Measurements from ENCODE around the gene OR2A7. TPM values are rescaled to one million over a fixed set of nuclear protein-coding genes. Genes with fewer than 3 reads are reported as not detected.
"Not testable (repeated sequence)": the region's sequence is repeated elsewhere in the genome, so short reads cannot be mapped to it uniquely, and the experiment has no call there.

OR2A7 gene
- total and polyA plus RNA-seq, 10 of the 15 experiments (the other 5 are each of a cell fraction or from before 2014, with no cell fraction given): 0.34 to 2.3 (median 0.89) TPM

- SMC1A ChIA-PET (ENCODE audit: uncharacterized antibody, unreplicated experiment); H3K9ac ChIP-seq (ENCODE audit: control insufficient read depth, insufficient read depth, low read length); RAD21 ChIA-PET (ENCODE audit: unreplicated experiment); H3K9me3 ChIP-seq (replicated peaks; ENCODE audit: control insufficient read depth, insufficient read depth, low read length); BruUV-seq (replicated peaks); in situ Hi-C loops (cut with MboI); H3K27me3 ChIP-seq (replicated peaks in 1 of 2; ENCODE audit: control insufficient read depth in 2 of 2, insufficient read depth in 2 of 2, low read length in 1 of 2); H3K4me3 ChIP-seq; H2AFZ ChIP-seq (ENCODE audit: control insufficient read depth, low read depth, low read length); H3K79me2 ChIP-seq (ENCODE audit: control insufficient read depth, insufficient read depth, low read length); ATAC-seq; H3K27ac ChIP-seq (ENCODE audit: control insufficient read depth, insufficient read depth); H3K4me2 ChIP-seq (ENCODE audit: control insufficient read depth, insufficient read depth); CTCF ChIA-PET; POLR2A ChIA-PET; H3K4me1 ChIP-seq (ENCODE audit: control insufficient read depth, insufficient read depth, low read length); FAIRE-seq; H4K20me1 ChIP-seq (ENCODE audit: control insufficient read depth, insufficient read depth); intact Hi-C loops (cut with micrococcal nuclease; ENCODE audit: unreplicated experiment); H3K36me3 ChIP-seq (ENCODE audit: control insufficient read depth in 2 of 2, insufficient read depth in 2 of 2, low read length in 1 of 2); DNase-seq (ENCODE audit: low read depth, low spot score): not testable (repeated sequence)
- 47% methylated on average over 4 of the region's 6 CpGs for WGBS (ENCODE audit: insufficient coverage, insufficient replicate concordance, low lambda C conversion rate, missing lambda C conversion rate)
Measured at GRCh38 chr7:144275281-144275680, 10.7 kb upstream of the OR2A7 start.

GRCh38 chr7:144269188-144269587 is 4.6 kb upstream of the OR2A7 start, which contains the start of gene CTAGE8:
CTAGE8 (minus strand) TSS chr7:144269288; CDS start chr7:144269250, 38 bp downstream.
- H3K27ac ChIP-seq (ENCODE audit: control insufficient read depth, insufficient read depth); in situ Hi-C loops (cut with MboI); H3K36me3 ChIP-seq (ENCODE audit: control insufficient read depth in 2 of 2, insufficient read depth in 2 of 2, low read length in 1 of 2); H3K9ac ChIP-seq (ENCODE audit: control insufficient read depth, insufficient read depth, low read length); H2AFZ ChIP-seq (ENCODE audit: control insufficient read depth, low read depth, low read length); H4K20me1 ChIP-seq (ENCODE audit: control insufficient read depth, insufficient read depth); POLR2A ChIA-PET; FAIRE-seq; H3K4me2 ChIP-seq (ENCODE audit: control insufficient read depth, insufficient read depth); DNase-seq (ENCODE audit: low read depth, low spot score); BruUV-seq (replicated peaks); H3K4me3 ChIP-seq; SMC1A ChIA-PET (ENCODE audit: uncharacterized antibody, unreplicated experiment); ATAC-seq; H3K79me2 ChIP-seq (ENCODE audit: control insufficient read depth, insufficient read depth, low read length); H3K27me3 ChIP-seq (replicated peaks in 1 of 2; ENCODE audit: control insufficient read depth in 2 of 2, insufficient read depth in 2 of 2, low read length in 1 of 2); H3K4me1 ChIP-seq (ENCODE audit: control insufficient read depth, insufficient read depth, low read length); RAD21 ChIA-PET (ENCODE audit: unreplicated experiment); H3K9me3 ChIP-seq (replicated peaks; ENCODE audit: control insufficient read depth, insufficient read depth, low read length); intact Hi-C loops (cut with micrococcal nuclease; ENCODE audit: unreplicated experiment); CTCF ChIA-PET: not testable (repeated sequence)
- no CpG with 5 or more reads among the region's 19 CpGs for WGBS (ENCODE audit: insufficient coverage, insufficient replicate concordance, low lambda C conversion rate, missing lambda C conversion rate)

- H3K9ac ChIP-seq (ENCODE audit: control insufficient read depth, insufficient read depth, low read length); H3K27ac ChIP-seq (ENCODE audit: control insufficient read depth, insufficient read depth); BruUV-seq (replicated peaks); H4K20me1 ChIP-seq (ENCODE audit: control insufficient read depth, insufficient read depth); H3K4me2 ChIP-seq (ENCODE audit: control insufficient read depth, insufficient read depth); DNase-seq (ENCODE audit: low read depth, low spot score); CTCF ChIA-PET; SMC1A ChIA-PET (ENCODE audit: uncharacterized antibody, unreplicated experiment); H3K9me3 ChIP-seq (replicated peaks; ENCODE audit: control insufficient read depth, insufficient read depth, low read length); H3K27me3 ChIP-seq (replicated peaks in 1 of 2; ENCODE audit: control insufficient read depth in 2 of 2, insufficient read depth in 2 of 2, low read length in 1 of 2); POLR2A ChIA-PET; intact Hi-C loops (cut with micrococcal nuclease; ENCODE audit: unreplicated experiment); H2AFZ ChIP-seq (ENCODE audit: control insufficient read depth, low read depth, low read length); H3K79me2 ChIP-seq (ENCODE audit: control insufficient read depth, insufficient read depth, low read length); H3K36me3 ChIP-seq (ENCODE audit: control insufficient read depth in 2 of 2, insufficient read depth in 2 of 2, low read length in 1 of 2); H3K4me3 ChIP-seq; ATAC-seq; in situ Hi-C loops (cut with MboI); FAIRE-seq; H3K4me1 ChIP-seq (ENCODE audit: control insufficient read depth, insufficient read depth, low read length); RAD21 ChIA-PET (ENCODE audit: unreplicated experiment): not testable (repeated sequence)
- WGBS (ENCODE audit: insufficient coverage, insufficient replicate concordance, low lambda C conversion rate, missing lambda C conversion rate): no CpG with 5 or more reads among the region's 2 CpGs
Measured at GRCh38 chr7:144262128-144262527, 2.5 kb downstream of the OR2A7 start.

GRCh38 chr7:144259067-144259466 is 5.5 kb downstream of the OR2A7 start:
- H3K9ac ChIP-seq (ENCODE audit: control insufficient read depth, insufficient read depth, low read length); H3K4me3 ChIP-seq; H3K27me3 ChIP-seq (replicated peaks in 1 of 2; ENCODE audit: control insufficient read depth in 2 of 2, insufficient read depth in 2 of 2, low read length in 1 of 2); H3K4me1 ChIP-seq (ENCODE audit: control insufficient read depth, insufficient read depth, low read length); H3K9me3 ChIP-seq (replicated peaks; ENCODE audit: control insufficient read depth, insufficient read depth, low read length); H3K79me2 ChIP-seq (ENCODE audit: control insufficient read depth, insufficient read depth, low read length); DNase-seq (ENCODE audit: low read depth, low spot score); ATAC-seq; H3K36me3 ChIP-seq (ENCODE audit: control insufficient read depth in 2 of 2, insufficient read depth in 2 of 2, low read length in 1 of 2); BruUV-seq (replicated peaks); POLR2A ChIA-PET; H3K4me2 ChIP-seq (ENCODE audit: control insufficient read depth, insufficient read depth); intact Hi-C loops (cut with micrococcal nuclease; ENCODE audit: unreplicated experiment); RAD21 ChIA-PET (ENCODE audit: unreplicated experiment); SMC1A ChIA-PET (ENCODE audit: uncharacterized antibody, unreplicated experiment); H3K27ac ChIP-seq (ENCODE audit: control insufficient read depth, insufficient read depth); FAIRE-seq; H2AFZ ChIP-seq (ENCODE audit: control insufficient read depth, low read depth, low read length); in situ Hi-C loops (cut with MboI); H4K20me1 ChIP-seq (ENCODE audit: control insufficient read depth, insufficient read depth); CTCF ChIA-PET: not testable (repeated sequence)
- no CpG with 5 or more reads among the region's 14 CpGs for WGBS (ENCODE audit: insufficient coverage, insufficient replicate concordance, low lambda C conversion rate, missing lambda C conversion rate)
